ENCODE measurements around the gene APOO.

APOO gene

DNA sequence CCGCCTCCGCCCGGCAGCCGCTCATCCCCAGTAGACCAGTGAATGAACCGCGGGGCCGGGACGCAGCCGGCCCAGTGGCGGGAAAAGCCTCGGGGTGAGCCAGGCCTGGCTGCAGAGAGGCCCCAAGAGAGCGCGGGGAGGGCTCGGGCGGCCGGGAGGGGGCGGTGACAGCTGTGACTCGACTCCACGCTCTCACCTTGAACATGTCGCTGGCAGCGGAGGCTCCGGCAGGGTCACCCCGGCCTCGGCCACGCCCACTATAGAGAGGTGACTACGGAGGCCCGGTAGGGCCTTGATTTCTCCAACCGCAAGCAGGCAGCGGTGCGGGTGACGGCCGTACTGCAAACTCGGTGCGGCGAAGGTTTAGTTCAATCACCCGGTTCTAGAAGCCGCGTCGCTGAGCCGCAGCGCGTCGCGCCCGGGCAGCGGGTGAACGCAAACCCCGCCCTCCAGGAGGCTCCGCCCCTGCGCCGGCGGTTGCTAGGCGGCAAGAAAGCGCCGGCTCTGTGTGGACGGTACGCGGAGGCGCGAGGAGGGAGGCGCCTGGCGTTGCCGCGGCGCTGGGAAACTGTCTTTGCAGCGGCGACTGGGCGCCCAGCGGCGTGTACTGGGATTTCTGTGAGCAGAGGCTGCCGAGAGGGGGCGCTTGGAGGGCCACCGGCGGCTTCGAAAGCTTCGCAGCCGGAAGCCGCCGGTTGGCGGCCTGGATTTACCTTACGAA, at the start of gene APOO, which contains the start of gene CXorf58:
APOO (minus strand) TSS at position 441 of the 721 bp plus-strand sequence; CDS start at position 205, 236 bp downstream.
CXorf58 (plus strand) TSS at position 509 of the 721 bp plus-strand sequence. CDS start 2,297 bp downstream, outside the sequence.
- DNase-seq, result peak; percentile 90

DNA sequence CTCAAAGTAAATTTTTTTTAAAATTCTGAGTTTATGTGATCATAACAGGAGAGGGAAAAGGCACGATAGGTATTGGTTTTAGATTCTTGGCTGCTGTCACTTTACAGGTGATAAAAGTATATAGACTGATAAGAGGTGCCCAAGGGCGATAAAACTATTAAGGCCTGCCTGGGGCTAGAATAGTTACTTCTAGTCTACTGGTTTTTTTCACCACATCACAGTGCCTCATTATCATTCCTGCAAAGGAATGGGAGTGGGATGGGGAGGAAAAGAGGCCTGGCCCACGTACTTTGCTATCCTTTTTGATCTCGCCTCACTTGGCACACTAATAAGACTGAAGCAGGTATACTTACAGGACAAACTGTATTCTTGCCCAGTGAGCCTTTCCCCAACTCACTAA, 46.7 kb upstream of the APOO start:
- DNase-seq, result no peak

DNA sequence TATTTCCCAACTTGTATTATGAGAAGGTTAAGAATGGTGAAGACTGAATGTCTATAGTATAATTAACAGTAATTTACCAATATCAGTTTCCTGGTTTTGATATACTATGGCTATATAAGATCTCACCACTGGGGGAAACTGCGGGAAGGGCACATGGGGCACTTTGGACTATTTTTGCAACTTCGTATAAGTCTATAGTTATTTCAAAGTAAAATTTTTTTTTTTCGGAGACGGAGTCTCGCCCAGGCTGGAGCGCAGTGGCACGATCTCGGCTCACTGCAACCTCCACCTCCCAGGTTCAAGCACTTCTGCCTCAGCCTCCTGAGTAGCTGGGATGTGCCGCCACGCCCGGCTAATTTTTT, 46.2 kb upstream of the APOO start:
- DNase-seq, result no peak

DNA sequence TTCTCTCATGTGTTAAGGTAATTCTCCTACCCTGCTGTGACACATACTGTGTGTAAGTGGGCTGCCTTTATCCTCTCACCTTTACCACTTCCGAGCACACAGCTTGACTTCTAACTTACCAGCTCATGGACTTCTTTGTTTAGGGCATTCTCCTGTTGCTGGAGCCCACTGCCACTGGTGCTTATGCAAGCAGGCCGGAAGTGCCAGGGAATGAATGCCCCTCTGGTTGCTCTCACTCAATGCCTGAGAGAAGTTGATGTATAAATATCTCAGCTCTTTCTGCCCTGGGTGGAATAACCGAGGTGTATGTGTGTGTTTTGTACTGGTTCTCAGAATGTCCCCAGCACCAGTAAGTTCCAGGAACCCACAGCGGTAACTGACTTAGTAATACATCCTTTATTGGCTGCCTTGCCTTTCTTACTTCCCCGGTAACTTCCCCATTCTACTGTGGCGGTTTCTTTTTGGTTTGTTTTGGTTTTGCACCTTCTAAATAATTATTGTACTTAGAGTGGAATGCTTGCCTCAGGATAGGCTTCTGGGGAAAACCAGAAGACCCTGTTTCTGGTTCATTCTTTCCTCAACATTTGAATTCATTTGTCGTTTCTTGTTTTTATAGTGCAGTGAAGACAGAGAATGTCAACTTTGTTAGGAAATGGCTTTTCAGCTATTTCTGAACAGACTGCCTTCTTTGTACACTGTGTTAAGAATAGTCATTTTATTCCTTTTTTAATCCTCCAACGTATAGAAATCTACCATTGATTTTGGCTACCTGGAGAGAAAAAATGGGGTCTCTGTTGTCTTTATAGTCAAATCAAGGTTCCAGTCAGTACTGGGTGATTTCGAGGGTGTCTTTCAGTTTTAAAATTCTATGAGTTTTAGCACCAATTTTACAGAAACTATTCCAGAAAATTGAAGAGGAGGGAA, 45.5 kb upstream of the APOO start:
- no peak for DNase-seq

DNA sequence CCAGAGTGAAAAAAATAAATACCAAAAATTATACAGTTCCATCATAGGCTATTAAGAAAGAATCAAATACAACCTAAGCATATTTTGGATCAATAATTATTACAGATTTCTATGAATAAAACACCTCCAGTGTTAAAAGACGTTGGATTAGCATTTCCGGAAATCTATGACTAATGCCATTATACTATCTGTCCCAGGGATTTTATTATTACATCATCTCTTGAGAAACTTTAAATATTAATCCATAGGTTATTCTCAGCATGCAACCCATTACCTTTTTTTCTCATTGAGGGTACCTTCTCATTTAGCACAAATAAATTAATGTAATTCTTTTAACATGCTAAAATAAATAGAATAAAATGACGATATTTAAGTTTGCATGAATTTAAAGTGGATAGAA, 44.7 kb upstream of the APOO start:
- no peak for DNase-seq

DNA sequence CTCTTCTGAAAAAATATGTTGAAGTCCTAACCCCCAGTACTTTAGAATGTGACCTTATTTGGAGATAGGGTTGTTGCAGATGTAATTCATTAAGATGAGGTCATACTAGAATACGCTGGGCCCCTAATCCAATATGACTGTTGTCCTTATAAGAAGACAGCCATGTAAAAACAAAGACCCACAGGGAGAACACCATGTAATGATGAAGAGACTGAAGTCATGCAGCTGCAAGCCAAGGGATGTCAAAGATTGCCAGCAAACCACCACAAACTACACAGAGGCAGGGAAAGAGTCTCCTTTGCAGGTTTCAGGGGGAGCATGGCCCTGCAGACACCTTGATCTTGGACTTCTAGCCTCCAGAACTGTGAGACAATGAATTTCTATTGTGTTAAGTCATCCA, 37.5 kb upstream of the APOO start:
- no peak for DNase-seq

DNA sequence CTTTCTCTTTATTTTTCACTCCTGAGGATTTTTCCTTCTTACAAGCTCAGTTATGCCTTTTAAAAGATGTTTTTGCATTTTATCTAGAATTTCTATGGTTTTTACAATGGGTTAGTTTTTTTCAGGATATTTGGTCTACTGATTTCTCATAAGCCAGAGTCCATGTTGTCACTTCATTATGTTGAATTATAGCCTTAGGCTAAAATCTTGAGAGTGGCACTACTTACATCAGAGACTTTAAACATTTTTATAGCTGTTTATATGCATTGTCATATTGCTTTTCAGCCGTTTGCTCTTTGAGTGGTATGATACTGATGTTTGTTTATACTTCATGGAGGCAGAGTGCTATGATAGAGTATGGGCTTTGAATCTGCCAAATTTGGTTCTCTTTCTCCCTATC, 36.5 kb upstream of the APOO start:
- DNase-seq, result no peak

DNA sequence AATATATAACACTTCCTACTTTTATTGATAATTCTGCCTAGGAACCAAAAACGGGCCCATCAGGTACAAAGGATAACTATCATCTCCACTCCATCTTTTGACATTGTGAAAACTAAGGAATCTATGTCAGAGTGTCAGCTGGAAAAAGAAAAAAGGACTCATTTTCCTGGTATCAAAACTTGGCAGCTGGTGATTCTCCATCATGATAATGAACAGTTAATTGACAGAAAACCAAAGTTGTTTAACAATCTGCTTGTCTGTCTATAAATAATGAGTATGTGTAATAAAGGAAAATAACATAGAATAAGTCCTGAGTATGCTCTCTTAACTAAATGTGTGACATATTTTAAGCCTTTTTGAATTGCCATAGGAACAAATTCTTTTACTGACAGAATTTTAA, 31.5 kb upstream of the APOO start:
- no peak for DNase-seq

DNA sequence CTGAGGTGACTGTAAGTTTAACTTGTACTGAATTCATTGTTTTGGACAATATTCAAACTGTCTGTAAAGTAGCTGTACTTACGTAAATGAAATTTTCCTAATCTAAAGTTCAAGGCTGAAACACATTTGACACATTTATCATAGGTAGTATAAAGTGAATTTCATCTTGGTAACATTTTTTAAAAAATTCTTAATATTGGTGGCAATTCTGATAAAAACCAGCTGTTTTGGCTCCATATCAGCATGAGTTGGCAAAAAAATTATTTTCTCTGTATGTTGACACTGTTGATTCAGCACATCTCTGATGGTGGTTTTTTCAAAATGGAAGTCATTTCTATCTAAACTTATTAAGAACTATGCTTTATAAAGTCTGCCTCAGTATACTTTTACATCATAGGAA, 31.0 kb upstream of the APOO start:
- no peak for DNase-seq

DNA sequence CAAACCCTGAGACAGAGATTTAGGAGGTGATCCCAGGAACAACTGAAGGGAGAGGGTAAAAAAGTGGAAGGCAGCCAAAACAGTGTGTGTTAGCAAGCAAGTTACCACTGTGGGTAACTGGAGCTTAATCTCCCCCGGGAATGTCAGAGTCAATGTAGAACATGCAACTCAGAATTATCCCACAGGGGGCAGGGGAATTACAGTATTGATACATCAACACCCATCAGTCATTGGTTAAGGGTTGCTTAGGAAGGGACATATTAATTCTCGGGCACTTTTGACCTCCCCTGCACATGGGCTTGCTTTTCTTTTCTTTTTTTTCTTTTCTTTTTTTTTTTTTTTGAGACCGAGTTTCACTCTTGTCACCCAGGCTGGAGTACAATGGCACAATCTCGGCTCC, 29.4 kb upstream of the APOO start:
- peak; percentile 9 for DNase-seq

DNA sequence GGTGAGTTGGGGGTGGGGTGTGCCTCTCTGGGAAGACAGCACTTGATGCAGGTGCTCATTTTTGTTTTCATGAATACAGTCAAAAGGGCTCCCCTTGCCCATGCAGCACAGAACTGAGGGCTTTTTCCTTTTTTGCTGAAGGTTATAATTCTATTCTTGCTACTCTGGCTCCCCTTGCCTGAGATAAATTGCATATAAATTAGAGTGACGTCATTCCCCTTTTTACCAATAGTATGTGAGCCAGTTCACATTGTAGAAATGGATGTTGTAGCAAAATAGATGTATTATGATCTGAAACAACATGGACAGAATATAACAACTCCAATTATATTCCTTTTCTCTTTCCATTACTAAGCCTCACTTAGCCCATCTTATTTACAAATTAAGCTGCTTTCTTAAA, 28.4 kb upstream of the APOO start:
- DNase-seq, result no peak

DNA sequence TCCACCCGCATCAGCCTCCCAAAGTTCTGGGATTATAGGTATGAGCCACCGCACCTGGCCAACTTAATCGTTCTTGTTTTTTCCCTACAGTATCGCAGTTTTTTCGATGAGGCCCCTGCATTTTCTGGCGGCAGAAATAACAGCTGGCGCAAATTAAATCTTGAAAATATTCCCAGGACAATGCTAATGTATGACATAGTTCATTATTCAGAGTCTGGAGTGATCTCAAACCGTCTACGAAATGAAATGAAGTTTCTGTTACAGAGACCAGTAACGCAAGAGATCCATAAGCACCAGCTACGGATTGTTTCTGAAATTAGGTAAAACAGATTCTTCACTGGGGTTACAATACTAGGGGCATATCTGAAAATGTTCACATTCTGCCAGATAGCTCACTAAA, 27.4 kb upstream of the APOO start:
- no peak for DNase-seq

DNA sequence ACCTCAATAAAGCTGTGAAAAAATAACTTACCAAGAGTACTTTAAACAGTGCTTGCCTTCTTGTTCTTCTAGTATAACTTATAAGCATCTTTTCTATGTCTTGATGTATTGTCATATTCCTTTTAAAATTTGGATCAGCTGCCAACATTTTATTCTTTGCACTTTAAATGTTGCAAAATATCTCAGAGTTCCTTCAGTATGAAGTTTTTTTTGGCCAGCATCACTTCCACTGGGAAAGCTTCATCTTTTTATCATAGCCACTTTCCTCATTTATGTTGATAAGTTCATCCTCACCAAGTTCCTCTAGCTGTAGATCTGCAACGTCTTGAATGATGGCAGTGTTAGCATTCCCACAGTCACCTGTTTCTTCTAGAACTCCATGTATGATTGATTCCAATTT, 24.3 kb upstream of the APOO start:
- DNase-seq, result no peak

DNA sequence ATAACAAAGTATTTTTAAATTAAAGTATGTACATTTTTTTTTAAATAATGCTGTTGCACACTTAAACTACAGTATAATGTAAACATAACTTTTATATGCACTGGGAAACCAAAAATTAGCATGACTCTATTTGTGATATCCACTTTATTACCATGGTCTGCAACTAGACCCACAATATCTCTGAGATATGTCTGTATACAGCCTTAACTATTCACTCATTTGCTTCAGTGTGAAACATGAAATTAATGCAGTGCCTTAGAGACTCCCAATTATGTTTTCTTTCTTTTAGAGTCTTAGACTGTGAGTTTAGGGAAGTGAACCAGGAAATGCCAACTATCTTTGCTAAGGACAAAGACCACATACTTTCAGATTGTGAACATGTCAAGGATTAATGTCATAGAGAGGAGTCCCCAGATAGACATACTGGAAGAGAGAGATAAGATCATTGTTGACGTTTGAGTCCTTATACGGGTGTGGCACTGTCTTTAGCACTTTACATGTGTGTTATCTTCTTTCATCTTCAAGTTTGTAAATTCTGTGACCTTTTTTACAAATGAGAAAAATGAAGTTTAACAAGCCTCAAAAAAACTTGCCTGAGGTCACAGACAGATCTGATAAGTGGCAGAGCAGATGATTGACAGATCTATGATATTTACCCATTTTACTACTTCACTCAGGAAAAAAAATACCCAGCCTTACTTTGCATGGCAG, 23.3 kb upstream of the APOO start:
- DNase-seq, result no peak

DNA sequence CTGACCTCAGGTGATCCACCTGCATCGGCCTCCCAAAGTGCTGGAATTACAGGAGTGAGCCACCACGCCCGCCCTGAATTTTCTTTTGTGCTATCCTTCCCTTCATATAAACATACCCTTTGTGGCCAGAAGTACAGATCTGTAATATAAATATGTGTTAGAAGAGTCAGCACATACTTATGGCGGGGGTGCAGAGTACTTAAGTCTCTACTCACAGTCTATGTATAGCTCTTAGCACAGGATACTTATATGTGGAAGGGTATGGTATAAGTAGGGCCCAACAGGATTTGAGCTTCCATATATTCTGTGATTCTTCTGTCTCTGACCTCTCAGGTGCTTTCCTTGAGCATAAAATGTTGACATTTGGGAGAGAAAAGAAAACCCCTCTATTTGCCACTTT, 18.3 kb upstream of the APOO start:
- no peak for DNase-seq

DNA sequence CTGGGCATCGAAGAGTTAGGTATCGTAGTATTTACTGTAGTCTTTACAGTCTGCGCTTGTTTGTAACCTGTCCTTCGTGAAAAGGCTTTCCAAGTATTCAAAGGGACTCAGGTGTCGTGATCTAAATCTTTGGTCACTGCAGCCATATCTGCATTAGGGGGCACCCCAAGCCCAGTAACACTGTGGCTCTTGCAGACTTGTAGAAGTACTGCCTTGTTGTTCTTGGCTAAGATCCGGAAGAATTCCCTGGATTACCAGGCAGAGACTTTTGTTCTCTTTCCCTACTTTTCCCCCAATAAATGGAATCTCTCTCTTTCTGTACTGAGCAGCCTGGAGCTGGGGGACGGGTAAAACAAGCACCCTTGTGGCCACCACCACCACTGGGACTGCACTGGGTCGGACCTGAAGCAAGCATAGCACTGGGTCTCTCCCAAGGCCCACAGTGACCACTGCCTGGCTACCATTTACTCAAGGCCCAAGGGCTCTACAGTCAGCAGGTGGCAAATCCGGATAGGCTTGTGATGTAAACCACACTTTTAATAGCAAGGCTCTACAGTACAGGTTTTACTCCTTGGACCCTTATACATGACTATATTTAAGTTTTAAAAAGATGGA, 12.1 kb upstream of the APOO start:
- no peak for DNase-seq

DNA sequence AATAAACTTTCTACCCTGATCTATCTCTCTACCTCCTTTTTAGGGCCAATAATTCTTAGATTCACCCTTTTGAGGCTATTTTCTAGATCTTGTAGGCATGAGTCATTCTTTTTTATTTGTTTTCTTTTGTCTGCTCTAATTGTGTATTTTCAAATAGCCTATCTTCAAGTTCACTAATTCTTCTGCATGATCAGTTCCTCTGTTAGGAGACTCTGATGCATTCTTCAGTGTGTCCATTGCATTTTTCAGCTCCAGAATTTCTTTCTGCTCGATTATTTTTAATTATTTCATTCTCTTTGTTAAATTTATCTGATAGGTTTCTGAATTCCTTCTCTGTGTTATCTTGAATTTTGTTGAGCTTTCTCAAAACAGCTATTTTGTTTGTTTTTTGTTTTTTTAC, 11.4 kb upstream of the APOO start:
- DNase-seq, result no peak

DNA sequence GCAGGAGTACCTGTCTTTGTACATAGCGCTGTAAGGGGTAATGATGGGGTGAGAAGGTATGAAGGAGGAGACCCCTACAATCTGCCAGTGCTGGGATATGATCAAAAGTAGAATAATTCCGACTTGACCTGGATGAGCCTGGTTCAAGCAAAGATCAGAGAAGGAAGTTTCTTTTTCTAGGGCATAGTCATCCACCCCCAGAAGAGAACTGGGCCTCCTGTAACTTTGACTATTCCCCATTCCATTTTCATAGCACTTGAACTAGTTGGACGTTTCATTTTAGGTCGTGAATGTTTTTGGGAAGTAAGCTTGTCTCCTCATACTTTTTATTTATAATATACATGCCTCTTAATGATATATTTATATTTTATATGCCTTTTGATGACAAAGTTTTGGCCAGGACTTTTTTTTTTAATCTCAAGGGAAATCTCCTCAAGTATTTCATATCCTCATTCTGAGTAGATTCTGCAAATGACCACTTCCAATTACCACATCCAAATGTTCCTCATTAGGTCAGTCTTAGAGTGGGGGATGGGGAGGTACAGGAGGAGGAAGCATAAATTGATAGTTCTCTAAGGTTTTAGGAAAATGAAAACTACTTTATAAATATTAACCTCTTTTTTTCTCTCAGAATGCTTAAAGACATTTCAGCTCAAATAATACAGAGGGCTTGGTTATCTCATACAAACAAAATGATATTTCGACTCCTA, 3.5 kb upstream of the APOO start:
- DNase-seq, result no peak

DNA sequence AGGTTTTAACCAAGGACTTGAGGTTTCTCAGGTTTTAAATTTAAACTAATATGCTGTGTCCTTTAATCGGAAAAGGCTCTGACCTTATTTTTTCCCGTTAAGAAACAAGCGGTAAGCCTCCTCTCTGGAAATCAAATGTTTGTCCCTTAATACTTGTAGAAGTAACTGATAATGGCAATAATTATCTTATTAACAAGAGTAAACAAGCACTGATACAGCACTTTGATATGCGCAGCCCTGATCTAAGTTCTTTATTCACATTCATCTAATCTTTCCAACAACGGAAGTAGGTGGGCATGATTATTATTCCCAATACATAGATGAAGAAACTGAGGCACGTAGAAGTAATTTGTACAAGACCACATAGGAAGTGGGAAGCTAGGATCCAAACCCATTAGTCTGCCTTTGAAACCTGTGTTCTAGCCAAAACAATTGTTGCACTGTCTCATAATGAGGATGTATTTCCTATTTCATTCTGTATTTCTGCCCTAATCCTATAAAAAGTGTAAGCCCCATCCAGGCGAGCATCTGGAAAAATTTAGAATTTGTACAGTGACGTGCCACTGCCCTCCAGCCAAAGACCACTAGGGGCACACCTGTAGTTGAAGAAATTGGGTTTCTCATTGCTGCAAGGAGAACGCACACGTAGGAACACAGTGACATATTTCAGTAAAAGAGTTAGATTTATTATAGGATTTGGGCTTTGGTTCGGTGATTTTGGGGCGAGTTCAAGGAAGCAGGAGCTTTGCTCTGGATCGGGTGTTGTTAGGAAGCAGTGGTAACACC, 674 bp upstream of the APOO start:
- DNase-seq, result no peak

DNA sequence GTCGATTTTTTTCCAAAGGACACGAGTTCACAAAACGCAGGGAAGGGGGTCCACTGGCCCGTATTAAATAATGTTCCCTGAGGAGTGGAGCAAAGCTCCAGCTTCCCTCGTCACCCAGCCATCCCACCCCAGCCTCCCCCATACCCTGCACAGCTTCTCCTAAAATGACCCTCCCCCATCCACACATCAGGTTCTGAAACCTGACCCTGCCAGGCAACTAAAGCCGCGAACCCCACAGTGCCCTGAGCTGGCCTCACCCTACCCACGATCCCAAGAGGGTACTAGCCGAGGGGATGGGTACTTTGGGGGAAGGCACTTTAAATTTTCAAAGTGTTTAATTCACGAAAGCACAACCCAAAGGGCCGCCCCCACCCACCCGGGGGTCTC, 634 bp downstream of the APOO start:
- no peak for DNase-seq

DNA sequence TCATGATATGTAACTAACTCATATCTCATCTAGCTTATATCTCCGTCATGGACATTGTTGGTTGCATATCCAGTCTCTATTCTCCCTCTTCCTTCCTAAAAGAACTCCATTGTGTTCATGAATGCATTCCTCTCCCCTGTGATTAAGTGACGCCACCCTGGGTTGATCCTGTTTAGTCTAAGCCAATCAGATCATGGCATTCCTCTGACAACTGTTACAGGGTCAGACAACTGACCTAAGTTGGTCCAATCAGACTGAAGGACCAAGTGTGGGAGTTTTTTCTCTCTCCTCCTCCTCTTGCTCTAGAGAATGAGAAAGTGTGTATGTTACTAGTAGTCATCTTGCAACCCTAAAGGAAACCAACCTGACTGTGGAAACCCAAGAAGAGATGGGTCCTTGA, 3.6 kb downstream of the APOO start:
- no peak for DNase-seq

DNA sequence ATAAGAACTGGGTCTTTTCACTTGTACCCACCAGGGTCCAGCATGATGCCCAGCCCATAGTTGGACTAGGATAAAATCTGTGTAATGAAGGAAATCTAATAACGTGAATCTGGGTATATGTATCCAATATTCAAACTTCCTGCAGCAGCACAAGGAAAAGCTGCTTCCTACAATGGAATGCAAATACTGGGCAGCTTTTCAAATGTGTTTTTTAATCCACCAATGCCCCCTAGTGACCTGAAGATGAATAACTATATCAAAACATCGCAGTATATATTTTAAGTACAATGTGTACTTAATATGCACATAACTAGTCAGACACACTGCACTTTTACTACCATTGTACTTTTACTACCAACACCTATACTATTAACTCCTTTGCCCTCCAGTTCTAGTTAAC, 5.3 kb downstream of the APOO start:
- no peak for DNase-seq

Measured in NCI-H2171 (cell line).